Prostate gland (tissue), 2 donors: ENCODE measurements around the gene MCC.

ENCODE experiments used
- POLR2A ChIP-seq: fragments of 450-650 bp; IDR thresholded peaks from one replicate; pipeline ENCODE4 v1.6.1; 2016; ENCODE audit warnings: antibody characterized with exemption, mild to moderate bottlenecking
- TF ChIP-seq, protein P1 (sequence below), 4 experiments: fragments of 200-600 bp in 2 of 4; fragments of 450-650 bp in 2 of 4; sonication (generic) in 2 of 4; IDR thresholded peaks; 1 replicate in 3 of 4; 2 replicates in 1 of 4; pipeline ENCODE4 v1.5.1; 2016 to 2019; ENCODE audit warnings: antibody characterized with exemption in 4 of 4, mild to moderate bottlenecking in 2 of 4, moderate library complexity in 2 of 4

DNA sequence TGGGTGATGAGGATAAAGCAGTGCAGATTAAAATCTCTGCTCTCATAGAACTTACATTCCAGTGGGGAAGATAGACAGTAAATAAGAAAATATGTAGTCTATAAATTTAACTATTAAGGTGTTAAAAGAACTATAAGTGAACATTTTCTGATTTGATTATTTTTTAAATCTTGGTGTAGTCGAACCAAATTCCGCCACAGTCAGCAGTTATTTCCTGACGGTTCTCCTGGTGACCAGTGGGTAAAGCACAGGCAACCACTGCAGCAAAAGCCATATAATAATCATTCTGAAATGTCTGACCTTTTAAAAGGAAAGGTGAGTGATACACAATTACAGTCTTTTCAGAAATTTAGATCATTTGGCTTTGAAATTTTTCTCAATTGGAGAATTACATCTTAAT, 484.5 kb downstream of the MCC start:
- TF ChIP-seq POLR2A: no peak
- TF ChIP-seq, protein P1, sequence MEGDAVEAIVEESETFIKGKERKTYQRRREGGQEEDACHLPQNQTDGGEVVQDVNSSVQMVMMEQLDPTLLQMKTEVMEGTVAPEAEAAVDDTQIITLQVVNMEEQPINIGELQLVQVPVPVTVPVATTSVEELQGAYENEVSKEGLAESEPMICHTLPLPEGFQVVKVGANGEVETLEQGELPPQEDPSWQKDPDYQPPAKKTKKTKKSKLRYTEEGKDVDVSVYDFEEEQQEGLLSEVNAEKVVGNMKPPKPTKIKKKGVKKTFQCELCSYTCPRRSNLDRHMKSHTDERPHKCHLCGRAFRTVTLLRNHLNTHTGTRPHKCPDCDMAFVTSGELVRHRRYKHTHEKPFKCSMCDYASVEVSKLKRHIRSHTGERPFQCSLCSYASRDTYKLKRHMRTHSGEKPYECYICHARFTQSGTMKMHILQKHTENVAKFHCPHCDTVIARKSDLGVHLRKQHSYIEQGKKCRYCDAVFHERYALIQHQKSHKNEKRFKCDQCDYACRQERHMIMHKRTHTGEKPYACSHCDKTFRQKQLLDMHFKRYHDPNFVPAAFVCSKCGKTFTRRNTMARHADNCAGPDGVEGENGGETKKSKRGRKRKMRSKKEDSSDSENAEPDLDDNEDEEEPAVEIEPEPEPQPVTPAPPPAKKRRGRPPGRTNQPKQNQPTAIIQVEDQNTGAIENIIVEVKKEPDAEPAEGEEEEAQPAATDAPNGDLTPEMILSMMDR (IDR thresholded peaks at IDR 0.05): no peak
